ENCODE results near the gene SPSB1. TPM values are rescaled to one million over a fixed set of nuclear protein-coding genes. Genes with fewer than 3 reads are reported as not detected.

The SPSB1 gene
- polyA plus RNA-seq, 1 donor (not counting 4 experiments of a cell fraction or from before 2014, with no cell fraction given): 19.8 TPM

GRCh38 chr1:9366298-9366697 is 73.6 kb downstream of the SPSB1 start:
- H3K9ac ChIP-seq (ENCODE audit: control insufficient read depth, extremely low read depth, insufficient read depth, low read length): no peak overlapping the region
- no peak overlapping the region for H3K4me3 ChIP-seq (ENCODE audit: control insufficient read depth in 2 of 3, extremely low read depth in 1 of 3, insufficient read depth in 2 of 3, low read depth in 1 of 3, low read length in 3 of 3)
- DNase-seq (ENCODE audit: low read depth, low spot score): no peak
- no peak overlapping the region for H2AFZ ChIP-seq (ENCODE audit: control insufficient read depth, low read length)
- H3K4me1 ChIP-seq (ENCODE audit: control insufficient read depth, extremely low read depth, insufficient read depth, low read length): peaks cover 12% of the 10 kb centered on the region
- no peak overlapping the region for H3K27ac ChIP-seq (ENCODE audit: control insufficient read depth, insufficient read depth, low read length)
- no peak for FAIRE-seq
- peaks cover 13% of the 10 kb centered on the region for H3K79me2 ChIP-seq (ENCODE audit: control insufficient read depth, insufficient read depth, low read length)
- no peaks in the 10 kb centered on the region for H3K27me3 ChIP-seq (ENCODE audit: control insufficient read depth, extremely low read depth, insufficient read depth, low read length)
- H4K20me1 ChIP-seq (ENCODE audit: control insufficient read depth, extremely low read depth, insufficient read depth, low read length): peaks cover 6% of the 10 kb centered on the region
- peaks cover 0 to 12% of the 10 kb centered on the region in 2 experiments for H3K36me3 ChIP-seq (ENCODE audit: control insufficient read depth in 2 of 2, extremely low read depth in 1 of 2, insufficient read depth in 2 of 2, low read length in 2 of 2)
- dilution Hi-C loops (cut with MboI; ENCODE audit: extremely low pct_ligation_motif_present, low sequenced_read_pairs): no loop called here
- no peak for TF ChIP-seq EZH2 (IDR thresholded peaks at IDR 0.05; ENCODE audit: low read length)
- TF ChIP-seq CTCF (optimal IDR thresholded peaks at IDR 0.05 in 1 of 3, IDR thresholded peaks at IDR 0.05 in 1 of 3, conservative IDR thresholded peaks at IDR 0.05 in 1 of 3; ENCODE audit: extremely low read depth in 1 of 3, insufficient read depth in 2 of 3, low read length in 3 of 3): no peak
- H3K9me1 ChIP-seq (ENCODE audit: control insufficient read depth, extremely low read depth, insufficient read depth, low read length): no peaks in the 10 kb centered on the region
- no peaks in the 10 kb centered on the region for H3K9me3 ChIP-seq (ENCODE audit: control insufficient read depth, low read depth, low read length)
- H3K4me2 ChIP-seq (ENCODE audit: control insufficient read depth, extremely low read depth, insufficient read depth, low read depth, low read length): no peak overlapping the region

- peaks cover 12% of the 10 kb centered on the region for H3K4me1 ChIP-seq (ENCODE audit: control insufficient read depth, extremely low read depth, insufficient read depth, low read length)
- peaks cover 10% of the 10 kb centered on the region for H3K79me2 ChIP-seq (ENCODE audit: control insufficient read depth, insufficient read depth, low read length)
- no peak overlapping the region for H3K4me2 ChIP-seq (ENCODE audit: control insufficient read depth, extremely low read depth, insufficient read depth, low read depth, low read length)
- TF ChIP-seq CTCF (optimal IDR thresholded peaks at IDR 0.05 in 1 of 3, IDR thresholded peaks at IDR 0.05 in 1 of 3, conservative IDR thresholded peaks at IDR 0.05 in 1 of 3; ENCODE audit: extremely low read depth in 1 of 3, insufficient read depth in 2 of 3, low read length in 3 of 3): no peak
- TF ChIP-seq EZH2 (IDR thresholded peaks at IDR 0.05; ENCODE audit: low read length): no peak
- peaks cover 6% of the 10 kb centered on the region for H4K20me1 ChIP-seq (ENCODE audit: control insufficient read depth, extremely low read depth, insufficient read depth, low read length)
- no peak overlapping the region for H3K4me3 ChIP-seq (ENCODE audit: control insufficient read depth in 2 of 3, extremely low read depth in 1 of 3, insufficient read depth in 2 of 3, low read depth in 1 of 3, low read length in 3 of 3)
- dilution Hi-C loops (cut with MboI; ENCODE audit: extremely low pct_ligation_motif_present, low sequenced_read_pairs): no loop called here
- H3K9me3 ChIP-seq (ENCODE audit: control insufficient read depth, low read depth, low read length): no peaks in the 10 kb centered on the region
- H3K27me3 ChIP-seq (ENCODE audit: control insufficient read depth, extremely low read depth, insufficient read depth, low read length): no peaks in the 10 kb centered on the region
- no peak overlapping the region for H3K27ac ChIP-seq (ENCODE audit: control insufficient read depth, insufficient read depth, low read length)
- no peaks in the 10 kb centered on the region for H3K9me1 ChIP-seq (ENCODE audit: control insufficient read depth, extremely low read depth, insufficient read depth, low read length)
- FAIRE-seq (no peak), DNase-seq (ENCODE audit: low read depth, low spot score) (no peak)
- H3K9ac ChIP-seq (ENCODE audit: control insufficient read depth, extremely low read depth, insufficient read depth, low read length): no peak overlapping the region
- no peak overlapping the region for H2AFZ ChIP-seq (ENCODE audit: control insufficient read depth, low read length)
- H3K36me3 ChIP-seq (ENCODE audit: control insufficient read depth in 2 of 2, extremely low read depth in 1 of 2, insufficient read depth in 2 of 2, low read length in 2 of 2): peaks cover 0 to 11% of the 10 kb centered on the region in 2 experiments
Measured at GRCh38 chr1:9366943-9367780, 74.5 kb downstream of the SPSB1 start.

Data from keratinocyte (primary cell).